AG09319 (cell line): ENCODE measurements around the gene SLC28A3.
"Not testable (repeated sequence)": the region's sequence is repeated elsewhere in the genome, so short reads cannot be mapped to it uniquely, and the experiment has no call there.

Experiments used
- DNase-seq: peaks from one replicate; pipeline ENCODE4 v3.0.0-alpha.2; 2010; ENCODE audit warnings: low read depth; ENCODE audit errors: extremely low read depth
- CTCF ChIP-seq: IDR thresholded peaks from 2 replicates; pipeline ENCODE4 v1.5.1; 2011; ENCODE audit warnings: low read depth, mild to moderate bottlenecking, inconsistent platforms, low read length, moderate library complexity

SLC28A3 gene

GRCh38 chr9:84340535-84340934, at the start of gene SLC28A3:
SLC28A3 (minus strand) TSS chr9:84340758; CDS start chr9:84340633, 125 bp downstream.
- no peak for TF ChIP-seq CTCF
- DNase-seq: no peak

- not testable (repeated sequence) for DNase-seq
Observed at GRCh38 chr9:84390254-84390653, 49.7 kb upstream of the SLC28A3 start.

- no peak for DNase-seq
- TF ChIP-seq CTCF: no peak
Observed at GRCh38 chr9:84387821-84388220, 47.3 kb upstream of the SLC28A3 start.

- TF ChIP-seq CTCF: no peak
- no peak for DNase-seq
Observed at GRCh38 chr9:84386753-84387152, 46.2 kb upstream of the SLC28A3 start.

- DNase-seq: no peak
- no peak for TF ChIP-seq CTCF
Observed at GRCh38 chr9:84385386-84386040, 45.0 kb upstream of the SLC28A3 start.

GRCh38 chr9:84384617-84385016, 44.1 kb upstream of the SLC28A3 start:
- no peak for DNase-seq
- no peak for TF ChIP-seq CTCF

GRCh38 chr9:84383178-84383577, 42.6 kb upstream of the SLC28A3 start:
- TF ChIP-seq CTCF: no peak
- DNase-seq: no peak

- DNase-seq: no peak
- no peak for TF ChIP-seq CTCF
Observed at GRCh38 chr9:84382720-84383119, 42.2 kb upstream of the SLC28A3 start.
